Panc1 (cell line): ENCODE data around the gene CCDC12. TPM values are rescaled to one million over a fixed set of nuclear protein-coding genes. Genes with fewer than 3 reads are reported as not detected.

Experiments used
- ATAC-seq: fragments of 200-7000 bp; cut with Tn5 transposase; 2 replicates; pipeline ENCODE4 v1.9.1; 2020; ENCODE audit warnings: mild to moderate bottlenecking, moderate library complexity
- BruUV-seq: library from RNA; stranded (reverse); fragments of 400-500 nt; replicated peaks from 2 replicates; lab custom pipeline; 2021; lab: Mats Ljungman, UMichigan
- CTCF ChIA-PET: fragments of 300-600 bp; sonication (Branson Sonifier 250); formaldehyde crosslinking; loops from one replicate; lab custom pipeline; 2022; ENCODE audit warnings: antibody characterized with exemption; lab: Charles Lee
- POLR2A ChIA-PET: fragments of 300-600 bp; sonication (Branson Sonifier 250); formaldehyde crosslinking; loops from one replicate; lab custom pipeline; 2022; ENCODE audit warnings: antibody characterized with exemption; lab: Charles Lee
- DNase-seq: peaks from one replicate; pipeline ENCODE4 v3.0.0-alpha.2; 2010; ENCODE audit warnings: low read depth, low spot score
- H3K27ac ChIP-seq: 2 replicates; pipeline ENCODE4 v1.5.1; 2011; ENCODE audit warnings: mild to moderate bottlenecking, low read length, inconsistent platforms
- H3K27me3 ChIP-seq: fragments of 200-500 bp; sonication (Bioruptor generic); 2 replicates; pipeline ENCODE4 v1.6.0; 2014; ENCODE audit warnings: low read length, inconsistent platforms; ENCODE audit not compliant: control insufficient read depth, insufficient read depth
- H3K36me3 ChIP-seq: fragments of 200-500 bp; sonication (Bioruptor generic); 2 replicates; pipeline ENCODE4 v1.5.1; 2014; ENCODE audit warnings: inconsistent platforms, mild to moderate bottlenecking, low read length, moderate library complexity; ENCODE audit not compliant: control insufficient read depth, insufficient read depth
- H3K4me1 ChIP-seq: 2 replicates; pipeline ENCODE4 v1.5.1; 2011; ENCODE audit warnings: inconsistent platforms, mild to moderate bottlenecking, low read length, moderate library complexity; ENCODE audit not compliant: control insufficient read depth, insufficient read depth
- H3K4me3 ChIP-seq, 2 experiments: 2 replicates each; pipeline ENCODE4 v1.5.1; 2011 to 2012; ENCODE audit warnings: low read depth in 2 of 2, low read length in 2 of 2, mild to moderate bottlenecking in 2 of 2, inconsistent platforms in 1 of 2, moderate library complexity in 1 of 2
- H3K9me3 ChIP-seq: fragments of 200-500 bp; sonication (Bioruptor generic); 2 replicates; pipeline ENCODE4 v1.5.1; 2014; ENCODE audit warnings: low read depth, mild to moderate bottlenecking, inconsistent platforms, low read length, moderate library complexity; ENCODE audit not compliant: control insufficient read depth, insufficient read depth
- CTCF ChIP-seq: fragments of 450-650 bp; IDR thresholded peaks from 2 replicates; pipeline ENCODE4 v1.5.1; 2017; ENCODE audit warnings: mild to moderate bottlenecking
- POLR2AphosphoS5 ChIP-seq: IDR thresholded peaks from 2 replicates; pipeline ENCODE4 v1.6.1; 2012; ENCODE audit warnings: mild to moderate bottlenecking, low read depth, low read length, moderate library complexity
- SIN3A ChIP-seq: IDR thresholded peaks from 2 replicates; pipeline ENCODE4 v1.6.1; 2012; ENCODE audit warnings: low read depth, mild to moderate bottlenecking, low read length, moderate library complexity, borderline replicate concordance; ENCODE audit not compliant: insufficient read depth
- TCF7L2 ChIP-seq: IDR thresholded peaks from 2 replicates; pipeline ENCODE4 v1.6.1; 2011; ENCODE audit warnings: mild to moderate bottlenecking, low read depth, low read length, inconsistent platforms
- in situ Hi-C: cut with HindIII; loops from 2 replicates; pipeline ENCODE4 v1.10.0; 2016; ENCODE audit warnings: low sequenced_read_pairs, low pct_unique_long_range_greater_than_20kb
- intact Hi-C: fragments of 100-400 bp; cut with micrococcal nuclease; formaldehyde crosslinking; loops from one replicate; pipeline ENCODE4 v1.10.0; 2022; ENCODE audit not compliant: unreplicated experiment
- total RNA-seq: library from RNA; stranded (reverse); gene quantifications from one replicate; pipeline ENCODE4 v1.2.1, GENCODE V29; 2021; ENCODE audit not compliant: unreplicated experiment
- TF ChIP-seq, protein P1 (sequence below), 2 experiments: IDR thresholded peaks; 2 replicates each; pipeline ENCODE4 v1.6.1; 2011 to 2012; ENCODE audit warnings: low read depth in 2 of 2, control low read depth in 1 of 2, low read length in 1 of 2, mild to moderate bottlenecking in 1 of 2, moderate library complexity in 1 of 2; ENCODE audit not compliant: insufficient read depth in 1 of 2

The CCDC12 gene
- total RNA-seq, 1 experiment from 2014 or later = 35.5 TPM

DNA sequence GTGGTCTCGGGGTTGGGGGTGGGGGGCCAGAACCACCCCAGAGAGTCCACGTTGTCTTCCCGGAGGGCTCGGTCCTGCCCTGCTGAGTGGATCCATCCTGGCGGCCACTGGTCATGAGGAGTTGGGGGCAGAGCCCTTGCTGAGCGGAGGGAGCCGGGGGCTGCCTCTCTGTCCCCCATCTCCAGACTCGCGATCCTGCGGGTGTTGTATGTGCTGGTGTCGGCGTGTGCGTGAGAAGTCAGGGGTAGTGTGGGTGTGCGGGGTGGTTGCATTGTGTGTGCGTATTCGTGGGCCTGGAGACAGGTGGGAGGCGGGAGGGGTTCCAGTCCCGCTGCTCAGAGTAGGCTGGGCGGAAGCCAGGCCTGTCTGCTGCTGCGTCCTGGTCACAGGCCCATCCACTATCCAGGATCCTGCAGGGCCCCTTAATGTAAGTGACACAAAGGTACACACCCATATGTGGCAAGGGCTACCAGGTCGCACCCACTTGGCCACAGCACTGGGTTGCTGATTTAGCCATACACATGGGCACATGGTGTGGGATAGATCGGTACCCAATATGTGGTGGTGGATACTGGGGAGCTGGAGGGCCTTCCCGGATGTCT lies 33.7 kb upstream of the CCDC12 start:
- in situ Hi-C loops = no loop called here
- Histone ChIP-seq H3K4me1 (no peaks in the 10 kb centered on the region), H3K4me3 (no peak overlapping the region), H3K27ac (no peak overlapping the region), H3K9me3 (no peaks in the 10 kb centered on the region), H3K36me3 (0 out of 2 replicates have a peak, but pooled peaks cover 2% of the 10 kb centered on the region), H3K27me3 (no peaks in the 10 kb centered on the region)
- DNase-seq (no peak), ATAC-seq (no peak)
- intact Hi-C loops = no loop called here
- POLR2A ChIA-PET = no interaction called here
- CTCF ChIA-PET = no interaction called here
- no peak for TF ChIP-seq CTCF
- TF ChIP-seq, protein P1, sequence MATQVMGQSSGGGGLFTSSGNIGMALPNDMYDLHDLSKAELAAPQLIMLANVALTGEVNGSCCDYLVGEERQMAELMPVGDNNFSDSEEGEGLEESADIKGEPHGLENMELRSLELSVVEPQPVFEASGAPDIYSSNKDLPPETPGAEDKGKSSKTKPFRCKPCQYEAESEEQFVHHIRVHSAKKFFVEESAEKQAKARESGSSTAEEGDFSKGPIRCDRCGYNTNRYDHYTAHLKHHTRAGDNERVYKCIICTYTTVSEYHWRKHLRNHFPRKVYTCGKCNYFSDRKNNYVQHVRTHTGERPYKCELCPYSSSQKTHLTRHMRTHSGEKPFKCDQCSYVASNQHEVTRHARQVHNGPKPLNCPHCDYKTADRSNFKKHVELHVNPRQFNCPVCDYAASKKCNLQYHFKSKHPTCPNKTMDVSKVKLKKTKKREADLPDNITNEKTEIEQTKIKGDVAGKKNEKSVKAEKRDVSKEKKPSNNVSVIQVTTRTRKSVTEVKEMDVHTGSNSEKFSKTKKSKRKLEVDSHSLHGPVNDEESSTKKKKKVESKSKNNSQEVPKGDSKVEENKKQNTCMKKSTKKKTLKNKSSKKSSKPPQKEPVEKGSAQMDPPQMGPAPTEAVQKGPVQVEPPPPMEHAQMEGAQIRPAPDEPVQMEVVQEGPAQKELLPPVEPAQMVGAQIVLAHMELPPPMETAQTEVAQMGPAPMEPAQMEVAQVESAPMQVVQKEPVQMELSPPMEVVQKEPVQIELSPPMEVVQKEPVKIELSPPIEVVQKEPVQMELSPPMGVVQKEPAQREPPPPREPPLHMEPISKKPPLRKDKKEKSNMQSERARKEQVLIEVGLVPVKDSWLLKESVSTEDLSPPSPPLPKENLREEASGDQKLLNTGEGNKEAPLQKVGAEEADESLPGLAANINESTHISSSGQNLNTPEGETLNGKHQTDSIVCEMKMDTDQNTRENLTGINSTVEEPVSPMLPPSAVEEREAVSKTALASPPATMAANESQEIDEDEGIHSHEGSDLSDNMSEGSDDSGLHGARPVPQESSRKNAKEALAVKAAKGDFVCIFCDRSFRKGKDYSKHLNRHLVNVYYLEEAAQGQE (IDR thresholded peaks at IDR 0.05; ENCODE audit: insufficient read depth in 1 of 2, low read depth in 2 of 2, low read length in 1 of 2) = no peak
- TF ChIP-seq TCF7L2 = no peak
- TF ChIP-seq SIN3A = no peak
- no peak for TF ChIP-seq POLR2AphosphoS5
- no TSS peak for BruUV-seq

GRCh38 chr3:47009225-47010110 lies 32.9 kb upstream of the CCDC12 start:
- ATAC-seq = no peak
- Histone ChIP-seq H3K9me3 (no peaks in the 10 kb centered on the region), H3K27me3 (no peaks in the 10 kb centered on the region), H3K36me3 (0 out of 2 replicates have a peak, but pooled peaks cover 2% of the 10 kb centered on the region), H3K4me3 (no peak overlapping the region; a peak in 1 of 4 replicates), H3K4me1 (no peaks in the 10 kb centered on the region), H3K27ac (no peak overlapping the region)
- TF ChIP-seq CTCF (no peak), TCF7L2 (no peak)
- POLR2A ChIA-PET = no interaction called here
- intact Hi-C loops (no loop called here), in situ Hi-C loops (no loop called here)
- CTCF ChIA-PET = no interaction called here
- no TSS peak for BruUV-seq
- no peak for DNase-seq
